Gastrocnemius medialis (tissue), 4 donors: ENCODE results near the gene TMEM106A. TPM values are rescaled to one million over a fixed set of nuclear protein-coding genes. Genes with fewer than 3 reads are reported as not detected.
"Not testable (repeated sequence)": the region's sequence is repeated elsewhere in the genome, so short reads cannot be mapped to it uniquely, and the experiment has no call there.

Experiments
- ATAC-seq, 2 donors: fragments of 150-250 bp; one replicate each; pipeline ENCODE4 v1.9.1; 2016
- DNase-seq, 2 donors: peaks; one replicate each; pipeline ENCODE4 v3.0.0-alpha.2; 2019
- H3K27ac ChIP-seq, 4 donors: fragments of 200-600 bp; sonication (generic); 1 replicate in 1 of 4; 2 replicates in 3 of 4; pipeline ENCODE4 v1.5.1; 2016 to 2018; ENCODE audit warnings: mild to moderate bottlenecking in 2 of 4, moderate library complexity in 1 of 4
- H3K27me3 ChIP-seq, 3 donors: fragments of 200-600 bp; sonication (generic) in 2 of 3; 1 replicate in 1 of 3; 2 replicates in 2 of 3; pipeline versions ENCODE4 v1.5.1 to v1.6.0; 2016 to 2019; ENCODE audit warnings: mild to moderate bottlenecking in 1 of 3, moderate library complexity in 1 of 3
- H3K36me3 ChIP-seq, 2 donors: fragments of 200-600 bp; sonication (generic) in 1 of 2; one replicate each; pipeline ENCODE4 v1.5.1; 2017 to 2018
- H3K4me1 ChIP-seq, 2 donors: fragments of 200-600 bp; sonication (generic) in 1 of 2; one replicate each; pipeline ENCODE4 v1.5.1; 2016 to 2017; ENCODE audit warnings: mild to moderate bottlenecking in 2 of 2
- H3K4me3 ChIP-seq, 4 donors: fragments of 200-600 bp; sonication (generic) in 3 of 4; 1 replicate in 1 of 4; 2 replicates in 3 of 4; pipeline ENCODE4 v1.5.1; 2016 to 2019; ENCODE audit warnings: mild to moderate bottlenecking in 2 of 4
- H3K9me3 ChIP-seq, 3 donors: fragments of 200-600 bp; sonication (generic) in 2 of 3; 1 replicate in 1 of 3; 2 replicates in 2 of 3; pipeline ENCODE4 v1.5.1; 2016 to 2019
- CTCF ChIP-seq, 5 experiments: fragments of 450-650 bp in 3 of 5; fragments of 200-600 bp in 2 of 5; sonication (generic) in 2 of 5; IDR thresholded peaks in 4 of 5; conservative IDR thresholded peaks in 1 of 5; 1 replicate in 4 of 5; 2 replicates in 1 of 5; pipeline ENCODE4 v1.5.1; 2016 to 2019; ENCODE audit warnings: antibody characterized with exemption in 5 of 5, mild to moderate bottlenecking in 3 of 5, moderate library complexity in 3 of 5
- POLR2A ChIP-seq, 2 donors: fragments of 450-650 bp; IDR thresholded peaks; one replicate each; pipeline ENCODE4 v1.6.1; 2017; ENCODE audit warnings: antibody characterized with exemption in 2 of 2, mild to moderate bottlenecking in 2 of 2, moderate library complexity in 2 of 2
- in situ Hi-C, 4 donors: fragments of 200-750 bp; cut with MboI; loops; one replicate each; pipeline versions ENCODE4 v1.15.0 to v1.8.0; 2017; ENCODE audit warnings: low sequenced_read_pairs in 4 of 4
- intact Hi-C: fragments of 100-400 bp; cut with DNase I; formaldehyde crosslinking; loops from one replicate; pipeline ENCODE4 v1.15.1; 2023; ENCODE audit warnings: low total_unique reads
- total RNA-seq, 4 donors: library from RNA; depleted of rRNA; stranded (reverse); fragments of >200 nt; gene quantifications; one replicate each; pipeline versions ENCODE4 v1.1.0 to v1.2.3, GENCODE V29; 2016

The TMEM106A gene
- total RNA-seq, 4 donors from 2014 or later = 0.32 to 5.6 (median 2.5) TPM

DNA sequence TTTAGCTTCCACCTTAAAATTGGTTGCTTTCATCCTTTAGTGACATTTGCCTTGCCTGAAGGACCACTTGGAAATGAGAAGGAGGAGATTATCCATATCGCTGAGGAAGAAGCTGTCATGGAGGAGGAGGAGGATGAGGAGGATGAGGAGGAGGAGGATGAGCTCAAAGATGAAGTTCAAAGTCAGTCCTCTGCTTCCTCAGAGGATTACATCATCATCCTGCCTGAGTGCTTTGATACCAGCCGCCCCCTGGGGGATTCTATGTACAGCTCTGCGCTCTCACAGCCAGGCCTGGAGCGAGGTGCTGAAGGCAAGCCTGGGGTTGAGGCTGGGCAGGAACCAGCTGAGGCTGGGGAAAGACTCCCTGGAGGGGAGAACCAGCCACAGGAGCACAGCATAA, 11.5 kb upstream of the TMEM106A start:
- TF ChIP-seq CTCF (IDR thresholded peaks at IDR 0.05 in 4 of 5, conservative IDR thresholded peaks at IDR 0.05 in 1 of 5) (no peak), POLR2A (IDR thresholded peaks at IDR 0.05) (no peak)
- Histone ChIP-seq H3K4me3 (no peak overlapping the region), H3K27me3 (no peaks in the 10 kb centered on the region), H3K27ac (no peak overlapping the region), H3K9me3 (no peaks in the 10 kb centered on the region), H3K36me3 (peaks cover 5 to 100% of the 10 kb centered on the region in 2 donors), H3K4me1 (no peaks in the 10 kb centered on the region)
- in situ Hi-C loops = loop anchor here in 1 of 4 donors (25.0 kb wide), 2 partner anchors 112 to 287 kb away; partner anchors contain the start of gene DHX8
- no peak for ATAC-seq
- DNase-seq = no peak
- intact Hi-C loops = no loop called here

GRCh38 chr17:43203013-43203412, 8.7 kb upstream of the TMEM106A start:
- H3K4me1 ChIP-seq, H3K9me3 ChIP-seq, DNase-seq, intact Hi-C loops, H3K27me3 ChIP-seq, H3K4me3 ChIP-seq, ATAC-seq, H3K27ac ChIP-seq: not testable (repeated sequence)
- H3K36me3 ChIP-seq = peaks cover 7 to 97% of the 10 kb centered on the region in 2 donors
- in situ Hi-C loops = loop anchor here in 1 of 4 donors (25.0 kb wide), 2 partner anchors 109 to 284 kb away; partner anchors contain the start of gene DHX8

DNA sequence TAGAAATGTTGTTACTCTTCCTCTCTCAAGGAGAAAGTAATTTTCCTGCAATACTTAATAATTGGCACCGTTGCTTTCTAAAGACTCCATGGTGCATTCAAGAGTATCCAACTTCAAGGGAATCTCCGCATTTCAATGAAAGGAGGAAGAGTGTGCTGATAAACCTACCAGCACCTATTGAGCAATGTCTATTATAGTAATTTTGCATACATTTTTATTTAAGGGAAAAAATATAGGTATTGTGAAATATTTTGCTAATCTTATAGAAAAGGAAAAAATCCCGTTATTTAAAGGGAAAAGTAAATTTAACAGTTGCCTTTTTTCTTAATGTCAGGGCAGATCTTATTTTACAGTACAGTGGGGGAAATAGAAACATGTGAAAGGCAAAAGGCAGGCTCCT, 1.1 kb upstream of the TMEM106A start:
- Histone ChIP-seq H3K27me3 (no peaks in the 10 kb centered on the region), H3K36me3 (peaks cover 8 to 66% of the 10 kb centered on the region in 2 donors), H3K27ac (peak overlapping the region in 1 of 4 donors; percentile 70), H3K9me3 (no peaks in the 10 kb centered on the region), H3K4me3 (no peak overlapping the region), H3K4me1 (no peaks in the 10 kb centered on the region)
- intact Hi-C loops = no loop called here
- TF ChIP-seq POLR2A (IDR thresholded peaks at IDR 0.05) = no peak
- no peak for TF ChIP-seq CTCF (IDR thresholded peaks at IDR 0.05 in 4 of 5, conservative IDR thresholded peaks at IDR 0.05 in 1 of 5)
- no peak for DNase-seq
- in situ Hi-C loops = loop anchor here in 1 of 4 donors (25.0 kb wide), 2 partner anchors 102 to 277 kb away; partner anchors contain the start of gene DHX8
- no peak for ATAC-seq

GRCh38 chr17:43211123-43211479, 574 bp upstream of the TMEM106A start:
- ATAC-seq = no peak
- no peak for DNase-seq
- H3K36me3 ChIP-seq = peaks cover 8 to 69% of the 10 kb centered on the region in 2 donors
- no peaks in the 10 kb centered on the region for H3K9me3 ChIP-seq
- H3K4me1 ChIP-seq = no peaks in the 10 kb centered on the region
- no peaks in the 10 kb centered on the region for H3K27me3 ChIP-seq
- H3K4me3 ChIP-seq = peak overlapping the region; percentile 49 to 54 (median 52)
- in situ Hi-C loops (loop anchor here in 1 of 4 donors (25.0 kb wide), 2 partner anchors 101 to 276 kb away; partner anchors contain the start of gene DHX8), intact Hi-C loops (no loop called here)
- no peak for TF ChIP-seq POLR2A (IDR thresholded peaks at IDR 0.05)
- no peak for TF ChIP-seq CTCF (IDR thresholded peaks at IDR 0.05 in 4 of 5, conservative IDR thresholded peaks at IDR 0.05 in 1 of 5)
- H3K27ac ChIP-seq = peak overlapping the region; percentile 51 to 70 (median 62)

DNA sequence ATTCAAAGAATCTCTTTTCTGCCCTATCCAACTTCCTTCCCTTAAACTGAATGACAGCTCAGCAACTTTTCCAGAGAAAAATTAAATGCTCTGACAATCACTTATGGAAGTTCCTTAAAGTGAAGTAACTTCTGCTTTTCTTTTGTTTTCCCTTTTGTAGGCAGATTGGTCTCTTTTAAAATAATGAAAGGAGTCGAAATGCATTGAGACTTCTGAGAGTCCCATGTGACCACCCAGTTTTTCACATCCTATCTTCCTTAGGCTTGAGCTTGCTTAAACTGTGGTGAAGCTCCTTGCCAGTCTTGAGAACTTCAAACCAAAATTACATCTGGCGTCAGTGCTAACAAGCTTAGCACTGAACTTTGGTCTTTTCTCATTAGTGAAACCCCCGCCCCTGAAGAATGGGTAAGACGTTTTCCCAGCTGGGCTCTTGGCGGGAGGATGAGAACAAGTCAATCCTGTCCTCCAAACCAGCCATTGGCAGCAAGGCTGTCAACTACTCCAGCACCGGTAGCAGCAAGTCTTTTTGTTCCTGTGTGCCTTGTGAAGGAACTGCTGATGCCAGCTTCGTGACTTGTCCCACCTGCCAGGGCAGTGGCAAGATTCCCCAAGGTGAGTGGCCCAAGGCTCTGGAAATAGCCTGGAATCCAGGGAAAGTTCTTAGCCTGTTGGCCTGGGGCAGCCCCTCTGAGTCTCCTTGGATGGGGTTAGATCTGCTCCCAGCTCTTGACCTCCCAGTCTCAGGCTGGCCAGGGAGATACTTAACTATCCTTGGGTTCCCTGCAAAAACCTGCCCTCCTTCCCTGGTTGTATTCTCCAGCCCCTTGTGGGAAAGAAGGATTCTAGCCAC, 1.2 kb downstream of the TMEM106A start:
- ATAC-seq = no peak
- no peak for DNase-seq
- H3K4me1 ChIP-seq = no peaks in the 10 kb centered on the region
- in situ Hi-C loops (loop anchor here in 1 of 4 donors (25.0 kb wide), 2 partner anchors 99 to 274 kb away; partner anchors contain the start of gene DHX8), intact Hi-C loops (loop anchor here (1.0 kb wide), 1 partner anchor 12 kb away; no protein-coding TSS in a partner anchor)
- no peak for TF ChIP-seq POLR2A (IDR thresholded peaks at IDR 0.05)
- H3K27ac ChIP-seq = peak overlapping the region in 2 of 4 donors; percentile 56 to 75
- H3K4me3 ChIP-seq = peak overlapping the region in 3 of 4 donors; percentile 53 to 63 (median 54)
- H3K36me3 ChIP-seq = peaks cover 2 to 69% of the 10 kb centered on the region in 2 donors
- H3K27me3 ChIP-seq = no peaks in the 10 kb centered on the region
- H3K9me3 ChIP-seq = no peaks in the 10 kb centered on the region
